Stimulated activated CD8-positive, alpha-beta memory T cell treated with anti-CD3 and anti-CD28 coated beads, Interleukin-7, amount 100 ng/mL, for 4 hours (primary cell): ENCODE results near the gene USH1C.

ENCODE experiments used
- DNase-seq, 2 donors: peaks; one replicate each; pipeline ENCODE4 v3.0.0-alpha.2; 2020; ENCODE audit warnings: low read depth in 2 of 2

USH1C gene

DNA sequence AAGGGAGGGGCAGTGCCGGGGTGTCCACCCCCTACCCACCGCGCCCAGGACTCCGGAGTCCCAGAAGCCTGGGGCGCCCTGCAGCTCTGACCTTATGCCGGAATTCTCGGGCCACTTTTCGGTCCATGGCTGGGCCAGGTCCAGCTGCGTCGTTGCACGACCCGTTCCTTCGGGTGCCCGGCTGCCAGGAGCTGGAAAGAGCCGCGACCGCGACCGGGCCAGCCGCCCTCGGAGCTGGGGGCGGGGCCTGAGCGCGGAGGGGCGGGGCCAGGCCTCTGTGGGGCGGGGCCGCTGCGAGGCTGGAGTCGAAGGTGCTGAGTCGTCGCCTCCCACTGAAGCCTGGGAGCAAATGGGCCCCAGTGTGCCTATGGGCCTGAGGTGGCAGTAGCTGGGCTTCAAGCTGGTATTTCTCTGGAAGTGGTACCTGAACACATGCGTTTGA, at the start of gene USH1C:
TSS of gene USH1C (minus strand) at position 236 of the 442 bp plus-strand sequence. CDS start at position 127, 109 bp downstream.
- DNase-seq: no peak

DNA sequence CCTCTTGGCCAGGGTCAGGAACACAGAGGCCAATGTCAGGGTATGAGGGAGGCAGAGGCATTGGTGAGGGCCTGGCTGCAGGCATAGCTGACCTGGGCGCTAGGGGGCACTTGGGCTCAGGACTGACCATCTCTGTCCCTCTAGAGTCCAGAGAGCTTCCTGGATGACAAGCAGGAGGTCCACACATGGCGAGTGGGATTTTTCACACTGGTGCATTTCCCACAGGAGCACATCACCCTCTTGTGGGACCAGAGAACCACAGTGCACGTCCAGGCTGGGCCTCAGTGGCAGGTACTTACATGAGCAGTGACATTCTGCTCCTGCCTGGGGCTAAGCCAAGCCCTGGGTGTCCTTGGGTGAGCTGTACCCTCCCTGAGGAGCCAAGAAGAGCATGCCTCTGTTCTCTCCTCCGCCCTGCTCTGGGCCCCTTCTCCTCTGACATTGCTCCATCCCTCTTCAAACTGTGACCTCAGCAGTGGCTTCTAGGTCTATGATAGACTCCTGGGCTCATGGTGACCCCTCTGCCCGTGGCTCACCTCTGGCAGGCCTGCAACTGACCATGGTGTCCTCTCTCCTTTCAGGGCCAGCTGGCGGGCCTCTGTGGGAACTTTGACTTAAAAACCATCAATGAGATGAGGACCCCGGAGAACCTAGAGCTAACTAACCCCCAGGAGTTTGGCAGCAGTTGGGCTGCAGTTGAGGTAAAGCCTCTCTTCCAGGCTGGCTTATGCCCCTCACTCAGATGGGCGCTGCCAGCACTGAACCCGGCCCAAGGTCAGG, 49.4 kb upstream of the USH1C start:
- DNase-seq: no peak

DNA sequence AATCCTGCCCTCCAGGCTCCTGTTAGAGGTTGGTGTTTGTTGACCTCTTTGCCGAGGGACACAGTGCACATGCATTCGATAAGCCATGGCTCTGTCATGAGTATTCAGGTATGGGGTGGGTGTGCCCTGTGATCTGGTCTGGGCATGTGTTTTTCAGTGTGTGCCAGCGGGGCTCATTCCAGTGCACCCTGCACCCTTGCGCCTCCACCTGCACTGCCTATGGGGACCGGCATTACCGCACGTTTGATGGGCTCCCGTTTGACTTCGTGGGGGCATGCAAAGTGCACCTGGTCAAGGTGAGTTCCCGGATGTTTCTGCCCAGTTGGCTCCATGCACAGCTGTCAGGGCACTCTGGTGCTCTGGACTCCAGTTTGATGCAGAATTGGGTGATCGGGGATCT, 47.1 kb upstream of the USH1C start:
- DNase-seq: no peak

DNA sequence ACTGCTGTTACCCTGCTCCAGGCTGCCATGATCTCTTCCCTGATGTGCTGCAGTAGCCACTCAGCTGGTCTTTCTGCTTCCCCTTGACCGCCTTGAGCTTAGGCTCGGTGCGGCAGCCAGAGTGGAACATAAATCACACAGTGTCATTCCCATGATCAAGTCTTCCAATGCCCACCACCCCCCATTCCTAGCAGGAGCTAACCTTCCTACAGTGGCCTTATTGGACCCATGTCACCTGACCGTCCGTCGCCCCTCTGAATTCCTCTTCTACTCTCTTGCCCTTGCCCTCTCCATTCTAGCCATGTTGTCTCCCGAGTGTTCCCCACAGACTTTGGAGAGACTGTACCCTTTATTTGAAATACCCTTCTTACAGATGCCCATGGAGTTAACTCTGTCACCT, 46.2 kb upstream of the USH1C start:
- DNase-seq: no peak

DNA sequence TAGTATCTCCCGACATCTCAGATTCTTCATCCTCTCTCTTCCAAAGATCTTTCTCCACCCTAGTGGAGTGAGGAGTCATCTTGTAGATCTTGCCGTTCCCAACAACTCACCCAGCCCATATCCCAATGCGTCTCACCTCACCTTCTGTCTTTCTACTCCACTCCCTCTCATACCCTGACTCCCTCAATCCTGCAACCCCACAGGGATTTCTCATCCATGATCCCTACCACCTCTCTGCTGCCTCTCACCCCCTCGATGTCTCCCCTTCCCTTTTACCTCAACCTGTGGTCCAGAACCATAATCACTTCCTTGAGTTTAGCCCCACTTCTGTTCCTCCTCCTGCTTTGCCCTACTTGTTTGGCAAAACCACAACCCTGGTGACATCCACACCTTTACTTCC, 44.5 kb upstream of the USH1C start:
- DNase-seq: no peak

DNA sequence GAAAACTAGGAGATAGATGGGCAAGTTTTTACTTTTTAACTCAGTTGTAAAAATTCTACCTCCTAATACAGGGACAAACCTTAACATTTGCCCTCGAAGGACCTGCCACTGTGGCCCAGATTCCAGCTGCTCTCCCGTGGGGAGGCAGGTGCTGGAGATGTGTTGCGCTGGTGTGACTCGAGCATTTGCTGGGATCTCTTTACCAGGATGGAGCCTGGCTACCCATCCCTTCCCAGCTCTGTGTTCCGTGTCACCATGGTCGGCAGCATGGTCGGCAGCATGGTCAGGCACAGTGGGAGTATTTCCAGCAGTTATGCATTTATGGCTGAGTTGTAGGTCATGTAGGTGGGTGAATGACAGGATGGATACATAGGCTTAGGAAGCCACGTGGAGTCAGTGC, 44.0 kb upstream of the USH1C start:
- no peak for DNase-seq

DNA sequence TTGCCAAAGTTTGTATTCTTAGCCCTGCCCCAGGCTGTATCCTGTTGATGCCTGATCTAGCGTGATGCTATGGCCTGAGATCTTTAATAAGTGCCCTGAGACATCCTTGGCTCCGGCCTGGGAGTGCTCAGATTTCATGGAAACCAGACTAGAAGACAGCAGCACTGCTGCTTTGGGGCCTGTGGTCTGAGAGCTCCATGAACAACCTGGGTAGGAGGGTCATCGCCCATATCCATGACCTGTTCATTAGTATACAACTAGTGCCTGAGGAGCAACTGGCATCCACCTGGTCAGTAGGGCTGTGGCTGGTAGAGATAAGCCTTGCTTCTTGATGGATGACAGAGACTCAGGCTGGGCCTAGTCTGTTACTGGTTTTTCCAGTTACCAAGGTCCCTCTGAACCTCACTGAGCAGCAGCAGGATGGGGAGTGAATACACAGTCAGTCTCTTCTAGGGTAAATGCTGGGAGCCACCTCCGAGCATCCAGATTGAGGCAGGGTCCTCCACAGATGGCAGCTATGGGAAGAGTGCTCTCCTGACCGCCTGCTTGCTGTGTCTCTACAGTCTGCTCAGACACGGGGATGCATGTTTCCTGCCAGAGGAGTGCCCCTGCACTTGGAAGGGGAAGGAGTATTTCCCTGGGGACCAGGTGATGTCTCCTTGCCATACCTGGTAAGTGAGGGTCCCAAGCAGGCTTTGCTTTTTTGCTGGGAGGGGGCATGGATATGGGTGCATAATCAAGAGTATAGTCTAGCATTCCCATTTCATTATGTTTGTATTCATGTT, 41.9 kb upstream of the USH1C start:
- DNase-seq: no peak

DNA sequence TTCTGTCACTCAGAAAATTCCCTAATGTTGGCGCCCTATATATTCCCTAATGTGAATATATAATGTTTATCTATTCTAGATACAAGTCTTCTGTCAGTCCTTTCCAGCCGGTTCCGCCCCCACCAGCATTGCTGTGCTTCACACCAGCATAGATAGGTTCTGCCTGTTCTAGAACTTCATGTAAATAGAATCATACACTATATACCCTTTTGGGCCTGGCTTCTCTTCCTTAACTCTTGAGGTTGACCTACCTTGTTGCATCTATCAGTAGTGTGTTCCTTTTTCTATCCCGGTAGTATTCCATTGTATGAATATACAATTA, 37.5 kb upstream of the USH1C start:
- DNase-seq: no peak

DNA sequence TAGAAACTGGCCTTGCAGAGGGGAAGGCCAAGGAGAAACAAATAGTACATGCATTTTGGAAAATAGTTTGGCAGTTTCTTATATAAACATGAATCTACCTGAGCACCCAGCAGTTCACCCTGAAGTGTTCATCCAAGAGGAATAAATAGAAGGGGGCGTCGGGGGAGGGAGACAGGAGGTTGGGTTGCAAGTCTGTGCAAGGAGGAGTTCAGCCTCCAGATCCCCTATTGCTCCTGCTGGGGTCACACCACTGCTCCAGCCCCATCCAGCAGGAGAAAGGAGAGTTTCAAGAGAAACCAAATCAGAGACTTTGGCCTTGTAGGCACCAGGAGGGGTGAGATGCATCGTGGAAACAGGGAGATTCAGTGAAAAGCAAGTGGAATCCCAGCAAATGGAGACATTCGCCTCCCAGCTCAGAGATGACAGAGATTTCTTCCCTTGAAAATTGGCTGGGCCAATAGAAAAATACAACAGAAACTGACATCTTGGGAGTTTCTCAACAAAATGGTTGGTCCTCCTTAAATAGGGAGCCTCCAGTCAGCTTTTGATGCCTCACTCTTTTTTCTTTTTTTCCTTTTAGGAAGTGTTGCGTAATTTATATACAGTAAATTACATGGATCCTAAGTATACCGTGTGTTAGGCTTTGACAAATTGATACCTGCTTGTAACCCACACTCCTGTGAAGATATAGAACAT, 37.0 kb upstream of the USH1C start:
- no peak for DNase-seq

DNA sequence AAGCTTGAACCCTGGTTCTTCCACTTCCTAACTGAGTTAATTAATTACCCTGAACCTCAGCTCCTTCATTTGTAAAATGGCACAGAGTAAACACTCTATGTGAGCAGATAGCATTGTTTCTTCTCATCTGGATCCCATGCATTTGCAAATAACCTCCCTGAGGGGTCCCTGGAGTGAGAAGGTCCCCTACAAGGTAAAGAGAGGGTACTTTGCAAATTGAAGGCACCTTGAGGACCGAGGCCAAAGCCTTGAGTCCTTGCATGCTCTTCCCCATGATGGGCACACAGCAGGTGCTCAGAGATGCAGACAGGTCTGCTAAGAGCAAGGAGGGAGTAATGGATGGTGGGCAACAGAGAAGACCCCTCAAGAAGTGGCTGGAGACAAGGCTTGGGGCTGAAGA, 36.1 kb upstream of the USH1C start:
- no peak for DNase-seq

DNA sequence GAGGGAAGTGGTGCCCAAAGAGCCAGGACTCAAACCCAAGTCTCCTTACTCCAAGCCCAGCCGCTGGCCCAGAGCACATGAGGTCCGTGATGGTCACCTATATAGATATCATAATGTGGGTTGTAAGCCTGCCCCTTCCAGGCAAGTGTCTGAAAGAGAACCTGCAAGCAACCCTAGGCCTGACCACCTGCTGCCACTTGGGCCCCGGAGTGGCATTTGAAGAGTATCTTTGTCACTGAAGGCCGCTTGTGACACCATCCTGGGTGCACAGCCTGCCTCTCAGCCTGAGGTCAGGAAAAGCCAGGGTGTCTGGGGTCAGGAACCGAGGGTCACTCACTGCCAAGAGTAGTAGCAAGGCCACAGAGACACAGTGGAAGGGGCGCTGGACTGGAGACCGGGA, 35.2 kb upstream of the USH1C start:
- no peak for DNase-seq

DNA sequence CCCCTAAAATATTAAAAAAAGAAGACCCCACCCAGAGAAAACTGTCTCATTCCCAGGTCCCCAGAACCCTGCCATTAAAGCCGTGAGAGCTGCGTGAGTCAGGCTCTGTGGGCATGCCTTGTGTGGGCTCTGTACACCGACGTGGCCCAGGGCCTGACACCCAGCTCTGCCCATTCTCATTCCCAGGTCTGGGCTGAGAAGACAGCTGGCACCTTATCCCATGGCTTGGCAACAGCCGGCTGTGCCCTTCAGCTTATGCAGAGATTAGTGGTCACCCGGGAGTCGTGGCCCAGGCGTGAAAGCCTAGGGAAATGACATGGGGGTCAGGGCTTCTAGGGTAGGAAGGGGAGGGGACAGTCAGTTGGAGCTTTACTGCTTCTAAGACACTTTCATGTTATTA, 34.7 kb upstream of the USH1C start:
- no peak for DNase-seq

DNA sequence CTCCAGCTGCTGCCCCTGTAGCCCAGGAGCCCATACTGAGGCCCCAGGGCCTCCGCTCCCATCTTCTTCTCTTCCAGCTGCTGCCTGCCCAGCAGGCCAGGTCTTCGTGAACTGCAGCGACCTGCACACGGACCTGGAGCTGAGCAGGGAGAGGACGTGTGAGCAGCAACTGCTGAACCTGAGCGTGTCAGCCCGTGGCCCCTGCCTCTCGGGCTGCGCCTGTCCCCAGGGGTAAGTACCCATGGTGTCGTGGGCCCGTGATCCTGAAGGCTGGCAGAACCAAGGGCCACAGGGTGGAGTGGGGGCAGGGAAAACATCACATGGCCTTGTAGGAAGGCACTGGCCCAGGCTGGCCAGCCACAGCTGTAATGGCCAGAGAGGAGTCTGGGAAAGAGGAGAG, 34.1 kb upstream of the USH1C start:
- no peak for DNase-seq

DNA sequence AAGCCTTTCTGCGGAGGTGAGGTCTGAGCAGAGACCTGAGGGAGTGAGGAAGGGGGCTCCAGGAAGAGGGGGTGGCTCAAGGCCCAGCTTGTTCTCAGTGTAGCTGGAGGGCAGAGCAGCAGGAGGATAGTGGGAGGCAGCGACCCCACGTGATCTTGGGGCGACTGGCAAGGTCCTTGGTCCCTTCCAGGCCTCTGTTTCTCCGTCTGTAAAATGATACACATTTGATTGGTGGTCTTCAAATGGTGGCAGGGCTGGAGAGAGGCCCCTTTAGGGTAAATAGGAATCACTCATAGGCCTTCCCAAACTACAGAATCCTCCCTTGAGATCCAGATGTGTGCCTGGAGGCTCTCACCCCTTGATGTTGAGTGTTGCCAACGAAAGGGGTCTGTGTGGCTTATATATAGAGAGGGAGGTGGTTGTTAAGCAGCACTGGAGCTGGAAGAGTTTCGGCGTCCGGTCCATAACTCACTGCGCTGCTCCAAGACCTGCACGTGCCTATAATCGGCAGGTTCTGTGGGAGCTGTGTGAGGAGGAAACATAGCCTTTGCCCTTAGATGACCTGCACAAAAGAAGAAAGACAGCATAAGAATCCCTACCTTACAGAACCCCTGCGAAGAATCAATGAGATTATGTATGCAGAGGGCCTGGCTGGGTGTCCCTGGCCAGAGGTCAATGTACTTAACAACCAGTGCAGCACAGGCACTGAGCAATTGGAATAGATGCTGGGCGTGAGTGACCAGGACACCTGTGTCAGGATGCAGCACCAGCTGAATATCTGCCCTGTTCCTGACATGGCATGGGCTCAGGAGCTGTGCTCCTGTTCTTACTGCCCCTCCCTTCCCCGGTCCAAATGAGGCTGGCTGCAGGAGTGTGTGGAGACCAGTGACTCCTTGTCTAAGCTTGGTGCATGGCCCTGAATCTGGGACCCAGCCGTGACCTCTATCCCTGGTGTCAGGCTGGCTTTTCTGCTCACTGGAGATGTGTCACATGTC, 31.5 kb upstream of the USH1C start:
- no peak for DNase-seq

DNA sequence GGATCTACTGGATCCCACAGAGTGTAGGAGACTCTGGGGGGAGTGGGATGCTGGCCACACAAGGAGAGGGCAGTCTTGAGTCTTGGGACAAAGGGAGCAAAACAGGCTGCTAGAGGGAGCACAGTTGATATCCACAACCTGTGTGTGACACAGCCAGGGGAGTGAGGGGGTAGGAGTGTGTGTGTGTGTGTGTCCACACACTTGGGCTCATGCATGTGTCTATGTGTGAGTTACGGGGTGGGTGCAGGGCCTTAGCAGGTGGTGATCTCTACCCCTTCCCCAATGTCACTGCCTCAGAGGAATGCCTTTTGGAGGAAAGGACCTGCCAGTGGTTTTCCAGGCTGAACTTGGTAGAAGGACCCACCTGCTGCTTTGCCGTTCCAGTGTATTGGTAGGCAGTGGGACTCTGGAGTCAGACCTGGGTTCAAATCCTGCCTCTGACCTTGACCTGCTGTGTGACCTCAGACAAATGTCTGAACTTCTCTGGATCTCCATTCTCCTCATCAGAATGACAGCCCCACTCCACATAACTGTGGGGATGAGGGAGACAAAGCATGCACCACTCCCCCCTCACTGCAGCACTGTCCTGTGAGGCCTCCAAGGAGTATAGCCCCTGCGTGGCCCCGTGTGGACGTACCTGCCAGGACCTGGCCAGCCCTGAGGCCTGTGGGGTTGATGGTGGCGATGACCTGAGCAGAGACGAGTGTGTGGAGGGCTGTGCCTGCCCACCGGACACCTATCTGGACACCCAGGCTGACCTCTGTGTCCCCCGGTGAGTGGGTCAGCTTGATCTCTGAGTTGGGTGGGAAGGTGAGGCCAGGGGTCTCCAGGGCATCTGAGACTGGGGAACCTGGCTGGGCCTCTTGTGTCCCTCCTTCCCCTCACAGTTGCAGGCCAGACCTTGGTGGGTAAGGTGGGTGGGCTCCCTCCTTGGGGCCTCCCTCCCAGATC, 30.2 kb upstream of the USH1C start:
- DNase-seq: no peak

DNA sequence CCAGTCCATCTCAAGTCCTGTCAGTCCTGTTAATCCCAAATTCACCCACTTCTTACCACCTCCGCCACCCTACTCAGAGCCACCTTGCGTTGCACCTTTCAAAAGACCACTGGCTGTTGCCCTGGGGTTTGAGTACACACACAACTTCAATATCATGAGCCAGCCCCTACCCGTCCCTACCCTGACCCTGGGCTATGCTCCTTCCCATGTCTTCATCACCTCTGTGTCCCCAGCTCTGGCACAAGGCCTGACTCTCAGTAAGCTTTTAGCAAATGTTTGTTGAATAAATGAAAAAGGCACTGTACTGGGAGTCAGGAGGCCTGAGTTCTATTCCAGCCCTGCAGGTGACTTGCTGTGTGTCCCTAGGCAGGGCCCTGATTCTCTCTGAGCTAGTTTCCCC, 29.3 kb upstream of the USH1C start:
- DNase-seq: no peak

DNA sequence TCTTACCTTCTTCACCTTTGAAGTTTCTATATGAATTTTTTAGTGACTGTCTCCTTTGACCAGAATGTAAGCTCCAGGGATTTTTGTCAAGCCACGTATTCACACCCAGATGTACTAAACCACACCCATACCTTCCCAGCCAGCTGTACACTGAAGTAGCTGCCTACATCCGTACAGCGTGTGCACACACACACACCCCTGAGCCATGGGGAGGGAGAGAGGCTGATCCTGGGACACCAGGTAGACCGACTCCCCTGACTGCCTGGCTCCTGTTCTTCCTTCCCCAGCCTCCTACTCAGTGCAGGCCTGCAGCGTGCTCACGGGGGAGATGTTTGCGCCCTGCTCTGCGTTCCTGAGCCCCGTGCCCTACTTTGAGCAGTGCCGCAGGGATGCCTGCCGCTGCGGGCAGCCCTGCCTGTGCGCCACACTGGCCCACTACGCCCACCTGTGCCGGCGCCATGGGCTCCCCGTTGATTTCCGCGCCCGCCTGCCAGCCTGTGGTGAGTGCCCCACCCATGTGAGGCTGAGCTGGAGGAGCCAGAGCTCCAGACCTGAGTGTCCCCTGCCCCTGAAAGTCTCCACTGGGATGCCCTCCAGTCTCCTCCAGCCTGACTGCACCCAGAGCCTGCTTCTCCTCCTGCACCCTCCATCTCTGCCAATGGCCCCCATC, 28.7 kb upstream of the USH1C start:
- no peak for DNase-seq

DNA sequence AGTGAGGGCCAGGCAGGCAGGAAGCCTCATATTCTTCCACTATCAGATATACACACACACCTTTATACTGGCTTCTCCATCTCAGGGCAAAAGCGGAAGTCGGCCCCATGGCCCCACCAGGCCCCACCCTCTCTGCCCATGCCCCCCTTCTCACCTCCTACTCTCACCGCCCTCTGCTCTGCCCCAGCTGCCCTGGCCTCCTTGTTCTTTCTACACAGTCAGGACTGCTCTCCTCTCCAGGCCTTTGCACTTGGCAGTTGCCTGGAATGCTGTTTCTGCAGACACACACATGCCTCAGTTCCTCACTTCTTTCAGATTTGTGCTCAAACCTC, 28.1 kb upstream of the USH1C start:
- no peak for DNase-seq

DNA sequence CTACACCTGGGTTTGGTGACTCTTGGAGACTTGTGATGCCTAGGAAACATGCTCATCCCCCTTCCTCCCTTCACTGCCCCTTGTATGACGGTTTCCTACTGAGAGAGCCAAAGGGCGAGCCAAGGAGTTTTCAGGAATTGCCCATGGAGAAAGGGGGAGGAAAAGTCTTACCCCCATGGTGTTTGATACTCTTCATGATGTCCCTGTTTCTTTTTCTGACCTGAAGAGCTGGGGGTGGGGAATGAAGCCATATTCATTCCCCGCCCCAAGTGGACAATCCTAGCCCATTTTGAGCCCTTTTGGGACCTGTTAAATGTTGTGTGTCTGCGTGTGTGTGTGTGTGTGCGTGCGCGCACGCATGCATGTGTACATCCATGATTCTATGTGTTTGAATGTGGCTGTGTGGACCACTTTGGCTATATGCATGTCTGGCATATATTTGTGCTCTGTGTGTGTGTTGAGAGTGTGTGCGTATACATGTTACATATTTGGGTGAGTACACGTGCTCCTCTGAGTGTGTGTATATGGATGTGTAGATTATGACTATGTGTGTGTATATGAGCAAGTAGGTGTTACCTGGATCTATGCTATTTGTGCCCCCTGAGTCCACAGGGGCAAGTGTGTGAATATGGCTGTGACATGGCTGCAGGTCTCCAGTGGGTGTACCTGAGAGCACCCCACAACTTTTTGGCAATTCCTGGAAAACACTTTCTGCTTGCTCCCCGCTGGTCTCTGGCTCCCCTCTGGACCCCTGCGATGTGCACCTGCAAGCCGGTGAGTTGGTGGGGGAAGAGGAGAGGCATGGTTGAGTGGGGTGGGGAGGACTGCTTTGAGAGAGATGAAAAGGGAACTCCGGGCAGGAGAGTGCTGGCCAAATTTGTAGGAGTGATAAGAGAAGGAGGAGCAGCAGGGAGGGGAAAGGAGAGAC, 27.5 kb upstream of the USH1C start:
- no peak for DNase-seq
